Raji (cell line): ENCODE measurements around the gene EPB41L2.

ENCODE experiments used
- POLR2A ChIP-seq: IDR thresholded peaks from 2 replicates; pipeline ENCODE4 v1.6.1; 2011; ENCODE audit warnings: low read depth, low read length, control low read depth; ENCODE audit not compliant: insufficient read depth

The EPB41L2 gene

DNA sequence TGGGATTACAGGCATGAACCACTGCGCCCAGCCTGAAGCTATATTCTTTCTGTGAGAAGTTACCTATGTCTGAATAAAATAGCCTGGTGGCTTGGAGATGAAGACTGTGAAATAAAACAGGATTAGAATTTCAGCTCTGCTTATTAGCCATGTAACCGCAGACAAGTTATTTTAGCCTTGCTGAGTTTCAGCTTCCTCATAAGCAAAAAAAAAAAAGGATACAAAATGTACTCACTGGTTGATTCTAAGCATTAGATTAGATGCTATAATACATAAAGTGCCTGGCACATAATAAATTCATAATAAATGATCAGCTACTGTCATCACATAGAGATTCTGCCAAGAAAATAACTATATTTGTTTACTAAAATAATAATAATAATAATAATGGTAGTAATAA is 98.8 kb downstream of the EPB41L2 start:
- TF ChIP-seq POLR2A, result no peak

DNA sequence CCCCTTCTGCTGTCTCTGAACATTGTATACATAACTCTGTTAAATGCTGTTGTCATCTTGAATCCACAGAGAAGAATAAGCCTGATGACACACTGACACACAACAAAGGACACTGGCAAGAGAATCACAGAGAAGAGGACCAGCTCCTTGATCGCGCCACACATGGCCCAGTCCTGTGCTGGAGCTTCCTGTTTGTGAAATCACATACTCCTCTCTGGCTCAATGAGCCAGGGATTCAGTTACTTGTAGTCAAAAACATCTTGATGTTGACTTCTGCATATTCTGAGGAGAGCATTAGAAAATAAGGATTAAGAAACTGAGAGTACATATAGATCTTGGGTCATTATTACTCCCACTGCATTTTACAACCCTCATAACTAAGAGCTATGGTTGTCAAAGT is 100.1 kb downstream of the EPB41L2 start:
- no peak for TF ChIP-seq POLR2A

DNA sequence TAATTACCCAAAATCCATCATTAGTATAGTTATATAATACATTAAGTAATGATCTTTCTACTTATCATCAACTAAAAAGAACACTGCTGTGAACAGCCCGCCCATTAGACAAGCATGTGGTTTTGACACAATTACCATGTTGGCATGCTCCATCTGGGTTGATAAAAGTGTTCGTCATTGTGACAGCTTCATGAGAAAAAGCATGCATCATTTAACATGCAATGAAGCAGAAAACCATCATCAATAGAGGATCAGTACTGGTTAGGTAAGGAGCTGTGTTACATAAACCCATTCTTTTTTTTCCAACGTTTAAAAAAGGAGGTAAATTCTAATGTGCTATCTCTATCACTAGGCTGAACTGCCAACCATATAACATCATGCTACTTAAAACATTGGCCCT is 101.9 kb downstream of the EPB41L2 start:
- no peak for TF ChIP-seq POLR2A

DNA sequence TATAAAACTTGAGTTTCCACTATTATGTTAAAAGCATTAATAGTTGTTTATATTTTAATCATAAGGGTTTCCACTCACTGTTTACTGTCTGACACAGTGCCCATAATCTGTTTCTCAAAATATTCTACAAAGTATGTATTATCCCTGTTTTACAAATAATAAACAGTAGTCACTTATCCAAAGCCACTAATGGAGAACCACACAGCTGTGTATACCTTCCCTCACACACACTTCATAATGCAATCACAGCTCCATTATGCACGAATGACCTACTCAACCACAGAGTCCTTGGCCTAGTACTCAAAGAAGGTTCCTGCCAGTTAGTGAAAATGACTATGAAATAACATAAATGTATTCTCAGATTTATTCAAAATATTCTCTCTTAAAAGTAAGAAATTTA is 103.1 kb downstream of the EPB41L2 start:
- TF ChIP-seq POLR2A, result no peak

DNA sequence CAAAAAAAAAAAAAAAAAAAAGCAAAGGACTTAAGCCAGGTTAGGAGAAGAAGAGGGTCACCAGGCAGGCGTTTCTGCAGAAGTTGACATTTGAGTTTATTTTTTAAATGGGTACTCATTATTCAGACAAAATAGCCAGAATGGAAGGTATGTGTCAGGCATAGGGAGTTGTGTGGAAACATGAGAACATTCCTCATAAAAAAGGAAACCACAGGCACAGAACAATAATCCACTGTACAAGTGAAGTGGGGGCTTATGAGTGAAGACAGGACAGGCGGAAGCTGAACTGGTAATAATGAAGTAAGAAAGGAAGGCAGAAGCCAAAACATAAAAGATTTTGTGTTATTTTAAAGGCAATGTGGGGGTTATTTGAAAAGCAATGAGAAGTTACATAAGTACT is 104.6 kb downstream of the EPB41L2 start:
- no peak for TF ChIP-seq POLR2A

DNA sequence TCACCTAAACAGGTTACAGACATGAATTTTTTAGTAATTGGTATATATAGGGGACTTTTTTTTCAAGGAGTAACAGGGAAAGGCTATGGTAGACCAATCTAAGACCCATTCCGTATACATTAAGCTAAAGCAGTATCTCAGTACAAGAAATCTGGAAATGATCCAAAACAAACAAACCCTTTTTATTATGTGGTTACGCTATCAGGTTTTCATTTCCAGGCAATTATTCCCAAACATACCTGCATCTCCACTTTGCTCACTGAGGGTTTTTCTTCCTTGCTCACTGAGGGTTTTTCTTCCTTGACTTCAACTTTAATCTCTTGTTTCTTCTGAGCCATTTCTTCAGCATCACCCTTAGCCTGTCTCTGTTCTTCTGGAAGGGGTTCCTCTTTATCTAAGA is 107.3 kb downstream of the EPB41L2 start:
- TF ChIP-seq POLR2A, result no peak

DNA sequence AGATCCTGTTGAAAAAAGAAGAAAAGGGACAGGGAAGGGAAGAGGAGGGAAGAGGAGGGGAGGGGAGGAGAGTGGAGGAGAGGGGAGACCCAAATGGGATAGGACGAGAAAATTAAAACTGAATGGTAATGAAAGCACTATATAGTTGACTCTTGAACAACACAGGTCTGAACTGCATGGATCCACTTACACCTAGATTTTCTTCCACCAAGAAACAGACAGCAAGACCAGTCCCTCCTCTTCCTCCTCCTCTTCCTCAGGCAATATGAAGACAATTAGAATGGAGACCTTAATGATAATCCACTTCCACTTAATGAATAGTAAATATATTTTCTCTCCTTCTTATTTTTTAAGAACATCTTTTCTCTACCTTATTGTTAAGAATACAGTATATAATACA is 113.5 kb downstream of the EPB41L2 start:
- no peak for TF ChIP-seq POLR2A

DNA sequence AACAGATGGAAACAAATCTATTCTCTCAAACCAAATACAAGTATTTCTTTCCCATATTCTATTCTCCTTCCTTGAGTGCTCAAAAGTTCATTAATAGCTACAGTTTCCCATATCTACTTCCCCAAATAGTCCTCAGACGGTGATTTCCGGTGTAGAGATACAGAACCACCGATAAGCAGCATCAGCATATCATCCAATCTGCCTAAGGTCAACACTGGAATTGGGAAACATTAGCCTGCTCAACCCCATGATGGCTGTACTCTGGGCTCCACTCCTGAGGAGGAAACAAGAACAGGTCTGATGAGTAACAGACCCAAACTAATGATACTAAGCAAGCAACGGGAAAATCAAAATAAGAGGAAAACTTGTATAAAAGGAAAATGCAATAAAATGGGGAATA is 115.6 kb downstream of the EPB41L2 start:
- no peak for TF ChIP-seq POLR2A

DNA sequence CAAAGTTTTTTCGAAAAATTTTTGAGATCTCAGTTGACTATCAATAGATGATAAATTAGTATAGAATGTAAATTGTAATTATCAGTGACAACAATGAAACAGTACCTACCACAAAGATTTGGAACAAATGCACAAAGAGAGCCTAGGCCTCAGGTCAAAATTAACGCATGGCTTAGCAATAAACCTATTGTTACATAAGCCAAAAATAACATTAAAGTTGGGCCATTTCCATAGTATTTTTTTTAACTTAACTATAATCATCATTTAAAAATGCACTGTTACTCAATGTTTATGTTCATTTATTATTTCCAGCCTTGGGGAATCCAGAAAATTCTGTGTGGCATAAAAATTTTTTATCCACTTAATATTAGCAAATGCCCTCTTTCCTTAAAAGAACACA is 117.0 kb downstream of the EPB41L2 start:
- no peak for TF ChIP-seq POLR2A

DNA sequence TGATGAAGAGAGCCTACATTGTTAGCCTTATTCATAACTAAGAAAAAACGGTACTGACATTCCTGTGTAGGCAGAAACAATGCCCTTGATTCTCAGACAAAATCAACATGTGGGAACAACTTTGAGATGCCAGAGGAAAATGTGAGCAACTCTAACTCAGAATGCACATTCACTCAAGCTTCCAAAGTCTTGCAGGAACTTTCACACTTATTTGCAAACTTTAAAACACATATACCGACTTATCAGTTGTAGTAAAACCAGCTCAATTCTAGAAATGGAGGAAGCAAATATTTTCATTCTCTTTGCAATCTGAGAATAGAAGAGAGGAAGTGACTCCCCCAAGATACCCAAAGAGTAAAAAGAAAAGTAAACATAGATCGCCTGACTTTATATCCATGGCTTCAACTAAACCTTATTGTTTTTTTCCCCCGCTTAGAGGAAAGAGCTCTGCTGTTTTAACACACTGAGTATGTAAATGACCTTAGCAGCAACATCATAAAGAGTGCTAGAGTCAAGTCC is 117.6 kb downstream of the EPB41L2 start:
- no peak for TF ChIP-seq POLR2A

DNA sequence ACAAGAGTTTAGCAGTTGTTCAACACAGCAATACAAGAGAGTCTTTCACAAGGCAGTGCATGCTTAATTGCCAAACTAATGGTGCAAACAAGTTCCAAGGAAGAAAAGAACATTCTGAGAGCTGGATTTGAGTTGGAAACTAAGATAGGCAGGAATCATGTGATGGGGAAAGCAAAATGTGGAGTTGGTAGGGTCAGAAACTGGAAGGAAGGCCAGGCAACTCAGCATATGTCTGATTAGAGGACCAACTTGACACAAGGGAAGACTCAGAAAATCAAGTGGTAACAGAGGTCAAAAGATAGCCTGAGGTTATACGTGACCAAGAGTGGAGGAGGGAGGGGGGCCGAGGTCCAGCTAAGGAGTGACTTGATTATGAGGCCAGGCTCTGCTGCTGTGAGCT is 118.6 kb downstream of the EPB41L2 start:
- TF ChIP-seq POLR2A, result no peak

DNA sequence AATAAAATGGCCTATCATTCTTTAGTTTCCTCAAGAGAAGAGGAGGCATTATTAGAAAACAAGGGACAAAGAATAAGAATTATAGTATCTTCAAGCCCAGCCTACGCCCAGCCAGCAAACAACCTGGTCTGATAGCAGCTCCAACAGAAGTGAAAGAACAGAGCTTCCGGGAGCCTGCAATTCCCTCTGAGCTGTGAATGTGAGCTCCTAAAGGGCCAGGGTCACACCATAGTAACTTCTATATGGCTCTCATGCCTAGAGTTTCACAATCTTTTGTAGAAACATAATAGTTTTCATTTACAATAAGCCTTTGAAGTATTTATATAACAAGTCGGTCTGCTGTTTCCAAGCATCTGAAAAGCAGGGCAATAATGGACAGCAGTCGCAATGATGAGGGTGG is 119.3 kb downstream of the EPB41L2 start:
- TF ChIP-seq POLR2A, result no peak

DNA sequence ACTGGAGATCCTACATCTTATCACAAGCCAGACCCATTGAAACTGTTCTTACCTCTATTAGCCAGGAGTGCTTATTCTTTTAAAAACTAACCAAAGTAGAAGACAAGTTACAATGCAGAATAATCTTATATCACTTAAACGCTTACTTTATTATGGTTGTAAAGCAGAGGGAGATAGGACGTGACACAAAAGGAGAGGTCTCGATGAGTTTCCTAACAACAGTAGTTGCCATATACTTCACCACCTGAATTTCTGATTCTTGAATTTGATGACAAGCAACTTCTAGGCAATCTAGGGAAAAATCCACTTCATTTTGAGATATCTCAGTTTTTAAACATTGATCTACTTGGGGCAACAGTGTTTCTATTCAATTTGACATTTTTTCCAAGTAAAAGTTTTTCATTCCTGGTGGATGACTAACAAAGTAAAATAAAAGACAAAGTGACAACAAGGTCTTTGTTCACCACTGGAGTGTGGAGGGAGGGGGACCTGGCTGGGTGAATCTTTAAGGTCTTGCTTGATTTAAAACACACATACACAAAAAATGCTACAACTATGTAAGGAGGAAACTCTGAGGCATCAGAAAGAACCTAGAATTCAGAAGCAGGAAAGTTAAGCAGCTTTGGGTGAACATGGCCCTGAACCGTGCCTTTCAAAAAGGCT is 125.0 kb downstream of the EPB41L2 start:
- TF ChIP-seq POLR2A, result no peak

DNA sequence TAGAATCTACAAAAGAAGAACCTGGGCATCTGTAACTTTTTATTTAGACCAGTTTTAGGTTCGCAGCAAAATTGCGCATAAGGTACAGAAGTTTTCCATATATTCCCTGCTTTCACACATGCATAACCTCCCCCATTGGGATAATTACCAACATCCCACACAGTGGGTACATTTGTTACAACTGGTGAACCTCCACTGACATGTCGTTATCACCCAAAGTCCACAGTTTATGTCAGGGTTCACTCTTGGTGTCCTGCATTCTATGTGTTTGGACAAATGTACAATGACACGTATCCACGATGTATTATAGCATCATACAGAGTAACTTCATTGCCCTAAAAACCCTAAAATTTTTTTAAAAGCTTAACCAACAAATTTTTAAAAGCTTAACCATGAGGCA is 126.1 kb downstream of the EPB41L2 start:
- no peak for TF ChIP-seq POLR2A

DNA sequence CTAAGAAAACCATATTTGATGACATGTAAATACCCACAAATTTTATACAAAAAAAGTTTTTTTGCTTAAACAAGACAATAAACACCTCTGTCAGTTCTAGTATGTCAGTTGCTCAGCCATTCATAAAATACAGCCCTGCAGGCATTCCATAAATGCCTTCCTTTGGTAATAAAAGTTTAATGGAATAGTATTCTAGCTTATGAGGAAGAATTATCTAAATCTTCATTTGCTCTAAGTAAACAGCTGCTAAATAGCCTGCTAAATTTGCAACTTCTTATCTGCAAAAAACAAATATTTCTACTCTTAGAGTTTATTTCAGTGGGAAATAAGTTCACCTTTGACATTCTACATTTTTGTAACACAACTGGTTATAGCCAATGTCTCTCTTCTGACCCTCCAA is 127.1 kb downstream of the EPB41L2 start:
- no peak for TF ChIP-seq POLR2A

DNA sequence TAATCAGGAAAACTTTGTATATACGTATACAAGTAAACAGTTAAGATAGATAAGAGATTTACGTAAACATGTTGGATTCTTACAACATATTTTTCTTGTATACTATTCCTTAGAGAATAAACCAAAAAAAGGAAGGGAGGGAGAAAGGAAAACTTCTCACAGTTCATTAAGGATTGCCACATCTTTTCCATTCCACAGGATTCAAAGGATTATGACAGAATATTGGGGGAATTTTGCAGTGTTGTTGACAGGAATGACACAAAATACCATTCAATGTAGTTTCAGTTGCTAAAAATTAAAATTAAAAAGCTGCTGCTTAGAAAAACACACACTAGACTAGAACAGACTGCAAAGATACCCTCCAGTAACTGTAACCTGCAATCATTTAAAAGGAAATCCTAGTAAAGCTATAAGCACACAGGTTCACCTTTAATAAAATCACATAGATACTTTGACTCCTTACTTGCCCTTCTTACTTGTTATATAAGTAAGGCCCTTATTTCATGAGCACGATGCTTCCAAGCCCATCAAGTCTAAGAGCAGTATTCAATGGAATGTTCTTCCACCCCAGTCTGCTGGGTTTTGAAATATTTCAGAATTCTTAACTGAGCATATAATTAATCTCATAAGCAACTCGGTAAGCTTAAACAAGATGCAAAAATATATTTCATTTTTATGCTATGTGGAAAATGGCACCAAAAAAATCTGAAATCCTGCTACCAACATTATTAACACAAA is 128.0 kb downstream of the EPB41L2 start:
- no peak for TF ChIP-seq POLR2A
